H7 (cell line): ENCODE results near the gene CDKN2A. TPM values are rescaled to one million over a fixed set of nuclear protein-coding genes. Genes with fewer than 3 reads are reported as not detected.

Experiments used
- total RNA-seq: library from RNA; depleted of rRNA; stranded (reverse); fragments of >200 nt; shearing (Covaris generic); gene quantifications from 2 replicates; pipeline ENCODE4 v1.2.3, GENCODE V29; 2014; rRNA removed

The CDKN2A gene
- total RNA-seq, 1 experiment from 2014 or later: not detected

Other genes with a start within 250 kb of the CDKN2A start
- 34.0 and 38.3 TPM in 2 replicates for gene MTAP, start 191.8 kb downstream of the CDKN2A start, total RNA-seq
- 0.07 TPM in 1 of 2 replicates, not detected in the other for gene CDKN2B-AS1, start 399 bp upstream of the CDKN2A start, total RNA-seq
- 0.76 TPM in 1 of 2 replicates, not detected in the other for gene CDKN2B, start 14.9 kb upstream of the CDKN2A start, total RNA-seq